Activated CD8-positive, alpha-beta memory T cell treated with anti-CD3 and anti-CD28 coated beads, Interleukin-2, amount 50 U/mL, for 48 hours (primary cell): Measurements from ENCODE around the gene DUSP14.
"Not testable (repeated sequence)": the region's sequence is repeated elsewhere in the genome, so short reads cannot be mapped to it uniquely, and the experiment has no call there.

Experiments used
- DNase-seq: peaks from one replicate; pipeline ENCODE4 v3.0.0-alpha.2; 2020

Gene DUSP14

DNA sequence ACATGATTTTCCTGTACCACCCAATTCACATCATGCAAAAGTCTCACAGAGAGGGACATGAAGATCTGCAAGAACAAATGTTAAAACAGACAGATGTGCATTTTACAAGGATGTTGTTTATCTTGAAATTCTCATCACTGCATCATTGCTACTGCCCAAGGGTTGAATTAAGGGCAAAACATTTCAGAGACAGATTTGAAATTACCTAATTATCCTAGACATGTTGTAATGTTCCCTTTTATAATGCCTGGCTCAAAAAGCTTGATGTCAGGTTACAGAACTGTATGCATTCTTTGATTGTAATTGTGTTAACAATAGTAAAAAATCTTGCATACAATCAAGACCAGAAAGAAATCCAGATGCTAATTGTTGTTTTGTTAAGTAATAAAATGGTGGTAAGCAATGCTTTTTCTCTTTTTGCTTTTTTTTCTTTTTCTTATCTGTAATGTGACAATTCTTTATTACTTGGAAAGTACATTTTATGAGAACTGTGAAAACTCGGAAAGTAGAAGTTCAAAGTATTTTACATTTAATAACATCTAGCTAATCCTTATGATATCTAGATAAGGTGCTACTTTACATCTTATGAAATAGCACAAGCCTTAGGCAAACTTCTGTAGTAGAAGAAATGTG lies 3.6 kb upstream of the DUSP14 start:
- no peak for DNase-seq

DNA sequence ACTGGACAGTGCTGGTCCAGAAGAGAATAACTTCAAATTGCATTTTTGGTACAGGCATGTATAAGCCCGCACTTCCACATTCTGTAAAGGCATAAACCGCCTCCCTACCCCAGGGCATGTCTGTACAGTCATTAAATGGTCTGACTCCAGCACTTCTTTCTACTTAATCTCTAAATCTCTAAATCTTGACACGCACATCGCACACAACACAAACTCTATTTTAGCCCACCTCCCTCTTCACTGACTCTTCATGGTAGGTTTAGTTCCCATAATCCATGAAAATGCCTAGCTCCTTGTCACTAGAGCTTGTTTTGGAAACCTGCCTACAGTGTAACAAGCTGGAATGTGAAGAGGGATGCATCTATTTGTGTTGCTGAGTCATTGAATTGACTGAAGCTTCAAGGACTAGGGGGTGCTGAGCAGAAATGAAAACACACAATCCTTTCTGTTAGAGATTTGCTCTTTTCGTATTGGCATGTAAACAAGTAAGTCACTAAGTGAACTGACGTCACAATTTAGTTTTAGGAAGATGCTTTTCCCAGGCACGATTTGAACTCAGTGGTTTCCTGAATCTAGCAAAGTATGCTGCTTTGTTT lies 1.6 kb upstream of the DUSP14 start:
- DNase-seq, result no peak

DNA sequence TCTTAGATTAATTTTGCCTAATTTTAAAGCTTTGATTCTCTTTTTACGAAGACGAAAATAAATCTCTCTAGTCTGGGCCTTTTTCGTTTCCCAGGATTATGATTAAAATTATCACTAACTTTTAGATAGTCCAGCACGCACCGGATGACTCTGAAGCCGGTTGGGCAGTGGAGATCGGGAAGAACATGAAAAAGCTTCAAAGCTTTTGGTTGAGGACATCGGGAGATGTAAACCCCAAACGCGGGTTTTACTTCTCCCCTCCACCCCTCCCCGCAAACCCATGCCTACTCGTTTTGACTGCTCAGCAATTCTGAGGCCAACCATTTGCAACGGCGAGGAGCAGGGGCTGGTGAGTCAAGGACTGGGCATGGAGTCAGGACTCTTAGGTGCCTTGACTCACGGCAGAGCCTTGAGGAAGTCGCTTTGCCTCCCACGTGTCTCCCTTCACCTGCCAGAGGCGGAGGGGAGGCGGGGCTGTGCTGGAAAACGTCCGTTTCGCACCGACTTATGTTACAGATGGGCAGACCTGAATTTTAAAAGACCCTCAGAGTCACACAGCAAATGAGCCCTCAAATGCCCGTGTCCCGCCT lies 989 bp upstream of the DUSP14 start:
- peak; percentile 82 for DNase-seq

DNA sequence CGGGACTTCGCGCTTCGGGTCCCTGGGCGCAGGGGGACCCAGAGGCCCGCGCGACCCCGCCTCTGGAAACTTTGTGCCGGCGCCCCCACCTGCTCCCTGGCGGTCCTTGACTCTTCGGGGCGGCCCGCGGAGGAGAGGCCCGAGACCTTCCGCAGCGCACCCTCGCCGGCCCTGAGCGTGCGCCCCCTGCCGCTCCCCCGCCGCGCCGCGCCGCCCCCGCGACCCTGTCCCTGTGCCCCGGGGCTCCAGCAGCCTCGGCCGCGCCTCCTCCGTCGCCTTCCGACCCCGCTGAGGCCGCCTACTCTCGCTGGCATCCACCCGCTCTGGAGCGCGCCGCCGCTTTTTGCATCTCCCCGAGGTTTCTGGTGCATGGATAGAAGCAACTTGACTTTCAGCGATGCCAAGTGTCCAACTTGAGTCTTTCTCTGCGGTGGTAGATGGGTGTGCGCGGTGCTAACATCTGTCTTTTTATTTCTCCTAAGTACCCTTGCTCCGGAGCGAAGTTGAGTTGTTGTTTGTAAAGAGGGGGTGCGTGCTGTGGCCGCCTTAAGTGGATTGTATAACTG lies 414 bp downstream of the DUSP14 start:
- DNase-seq, result peak; percentile 91

DNA sequence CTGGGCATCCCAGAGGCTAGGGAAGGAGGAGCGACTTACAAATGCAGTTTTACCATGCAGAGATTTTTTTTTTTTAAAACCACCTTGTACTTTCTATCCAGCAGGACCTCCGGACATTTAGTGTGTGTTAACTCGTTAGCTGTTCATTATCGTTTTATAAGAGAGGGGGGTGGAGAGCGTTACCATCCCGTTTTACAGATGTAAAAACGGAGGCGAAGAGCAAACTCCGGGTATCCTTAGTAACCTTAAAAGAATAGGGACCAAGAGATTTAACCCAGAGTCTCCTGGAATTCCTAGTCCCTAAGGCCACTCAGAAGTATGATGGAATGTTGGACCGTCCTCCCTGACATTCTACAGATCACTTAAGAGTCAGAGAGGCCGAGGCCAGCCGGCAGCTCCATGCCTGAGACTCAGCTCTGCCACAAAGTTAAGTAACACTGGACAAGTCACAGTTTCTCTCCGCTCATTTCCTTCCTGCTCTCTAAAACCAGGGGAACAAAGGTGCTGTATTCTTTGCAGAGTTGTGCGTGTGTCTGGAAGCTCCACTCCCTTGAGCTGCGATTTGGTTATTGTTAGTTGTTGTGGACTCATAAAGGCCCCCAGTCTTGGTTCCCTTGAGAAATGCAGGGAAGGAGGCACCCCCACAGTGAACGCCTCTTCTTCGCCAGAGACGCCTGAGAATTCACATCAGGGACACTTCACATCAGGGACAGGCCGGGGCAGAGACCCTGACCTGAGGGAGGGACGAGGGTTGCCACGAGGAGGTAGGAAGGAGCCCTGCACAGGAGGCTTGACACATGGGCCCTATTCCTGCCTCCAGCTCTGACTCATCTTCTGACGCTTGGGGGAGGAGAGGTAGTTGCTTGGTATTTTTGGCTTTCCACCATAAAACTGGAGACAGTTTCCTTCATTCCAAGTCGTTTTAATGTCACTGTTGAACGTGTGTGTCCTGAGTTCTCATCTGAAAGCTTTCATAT lies 1.2 kb downstream of the DUSP14 start:
- peak; percentile 60 for DNase-seq

DNA sequence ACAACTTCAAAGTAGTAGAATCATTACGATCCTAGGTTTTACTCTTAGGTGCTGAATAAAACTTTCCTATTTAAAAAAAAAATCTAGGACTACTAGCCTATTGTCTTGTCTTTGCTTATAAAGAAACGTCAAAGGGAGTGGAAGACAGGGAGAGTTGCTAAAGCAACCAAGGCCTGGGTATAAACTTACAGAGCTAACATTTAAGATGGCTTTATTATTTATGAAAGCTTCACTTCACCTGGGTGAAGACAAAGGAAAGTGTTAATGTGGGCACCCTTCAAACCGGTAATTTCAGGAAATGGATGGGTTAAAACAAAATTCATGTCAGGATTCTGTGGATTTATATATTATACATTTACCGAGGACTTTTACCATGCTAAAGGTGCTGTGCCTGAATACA lies 2.5 kb downstream of the DUSP14 start:
- no peak for DNase-seq

DNA sequence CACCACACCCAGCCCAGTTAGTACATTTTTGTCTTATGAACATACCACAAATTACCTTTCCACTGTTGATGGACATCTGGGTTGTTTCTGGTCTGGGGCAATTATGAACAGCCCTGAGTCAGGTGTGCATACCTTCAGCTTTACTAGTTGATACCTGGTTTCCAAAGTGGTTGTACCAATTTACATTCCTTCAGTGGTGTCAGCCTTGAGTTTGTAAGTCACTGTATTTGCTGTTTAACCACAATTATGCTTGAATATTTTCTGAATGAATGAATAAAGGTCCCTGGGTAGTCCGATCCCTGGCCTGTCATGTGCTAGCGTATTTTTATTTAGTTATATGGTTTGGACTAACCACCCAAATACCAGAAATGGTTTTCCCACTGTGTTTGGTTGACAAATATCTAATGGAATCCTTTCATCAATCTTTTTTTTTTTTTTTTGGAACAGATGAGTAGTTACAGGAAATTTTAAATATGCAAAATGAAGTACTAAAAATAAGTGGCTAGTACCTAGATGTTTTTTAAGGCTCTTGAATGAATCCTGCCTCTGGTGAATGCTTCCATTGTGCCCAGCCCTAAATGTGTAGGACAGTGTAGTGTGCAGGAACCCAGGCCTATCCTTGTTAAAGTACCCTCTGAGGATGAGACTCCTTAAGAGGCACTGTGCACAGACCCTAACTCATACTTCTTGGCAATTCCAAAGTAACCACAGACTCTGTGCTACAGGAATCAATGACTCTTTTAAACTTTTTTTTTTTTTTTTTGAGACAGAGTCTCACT lies 3.7 kb downstream of the DUSP14 start:
- DNase-seq, result no peak

DNA sequence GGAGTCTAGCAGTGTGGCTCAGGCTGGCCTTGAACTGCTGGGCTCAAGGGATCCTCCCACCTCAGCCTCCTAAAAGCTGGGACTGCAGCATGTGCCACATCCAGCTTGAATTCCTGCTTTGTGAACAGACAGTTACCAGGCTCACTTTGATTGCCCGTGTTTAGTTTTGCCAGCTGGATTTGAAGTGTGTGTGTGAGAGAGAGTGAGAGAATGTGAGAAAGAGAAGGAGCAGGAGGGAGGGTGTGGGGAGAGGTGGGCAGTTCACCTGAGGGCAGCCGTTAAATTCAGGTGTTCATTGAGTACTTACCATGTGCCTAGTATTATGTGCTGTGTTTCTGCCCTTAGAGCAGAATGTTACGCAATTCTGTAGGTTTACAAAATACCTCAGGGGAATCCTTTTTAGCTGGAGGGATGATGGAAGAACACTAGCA lies 4.7 kb downstream of the DUSP14 start:
- no peak for DNase-seq

DNA sequence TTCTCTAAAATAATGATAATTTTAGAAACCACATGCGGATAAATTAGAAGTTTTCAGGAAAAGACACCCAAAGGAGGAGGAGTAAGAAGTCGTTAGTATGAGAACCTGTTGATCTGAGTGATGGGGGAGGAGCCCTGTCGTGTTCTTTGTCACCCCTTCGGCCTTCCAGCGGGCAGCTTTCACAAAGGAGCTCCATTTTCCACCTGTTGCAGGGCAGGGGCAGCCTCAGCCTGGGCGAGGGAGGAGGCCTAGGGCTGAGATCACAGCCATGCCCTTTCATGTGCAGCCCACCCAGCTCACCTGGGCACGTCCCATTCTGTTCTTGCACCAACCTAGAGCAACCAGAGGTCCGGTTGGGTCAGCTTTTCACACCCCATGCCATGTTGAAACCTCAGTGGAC lies 5.3 kb downstream of the DUSP14 start:
- DNase-seq, result no peak

DNA sequence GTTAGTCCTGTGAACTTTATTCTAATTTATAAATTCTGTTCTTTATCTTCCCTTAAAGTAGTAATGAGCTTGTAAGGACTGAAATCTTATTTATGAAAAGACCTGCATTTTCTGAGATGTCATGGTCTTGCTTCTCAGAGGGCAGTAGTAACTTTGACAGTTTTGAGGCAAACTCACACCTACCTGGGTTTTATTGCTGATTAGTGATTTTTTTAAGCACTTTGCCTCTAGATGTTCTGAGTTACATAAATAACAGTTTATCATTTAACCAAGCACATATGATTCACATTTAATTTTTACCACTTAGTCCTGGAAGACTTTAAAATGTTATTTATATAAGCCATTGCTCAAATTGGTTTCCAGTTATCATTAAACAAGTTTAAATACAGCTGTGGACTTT lies 10.7 kb downstream of the DUSP14 start:
- DNase-seq, result no peak

DNA sequence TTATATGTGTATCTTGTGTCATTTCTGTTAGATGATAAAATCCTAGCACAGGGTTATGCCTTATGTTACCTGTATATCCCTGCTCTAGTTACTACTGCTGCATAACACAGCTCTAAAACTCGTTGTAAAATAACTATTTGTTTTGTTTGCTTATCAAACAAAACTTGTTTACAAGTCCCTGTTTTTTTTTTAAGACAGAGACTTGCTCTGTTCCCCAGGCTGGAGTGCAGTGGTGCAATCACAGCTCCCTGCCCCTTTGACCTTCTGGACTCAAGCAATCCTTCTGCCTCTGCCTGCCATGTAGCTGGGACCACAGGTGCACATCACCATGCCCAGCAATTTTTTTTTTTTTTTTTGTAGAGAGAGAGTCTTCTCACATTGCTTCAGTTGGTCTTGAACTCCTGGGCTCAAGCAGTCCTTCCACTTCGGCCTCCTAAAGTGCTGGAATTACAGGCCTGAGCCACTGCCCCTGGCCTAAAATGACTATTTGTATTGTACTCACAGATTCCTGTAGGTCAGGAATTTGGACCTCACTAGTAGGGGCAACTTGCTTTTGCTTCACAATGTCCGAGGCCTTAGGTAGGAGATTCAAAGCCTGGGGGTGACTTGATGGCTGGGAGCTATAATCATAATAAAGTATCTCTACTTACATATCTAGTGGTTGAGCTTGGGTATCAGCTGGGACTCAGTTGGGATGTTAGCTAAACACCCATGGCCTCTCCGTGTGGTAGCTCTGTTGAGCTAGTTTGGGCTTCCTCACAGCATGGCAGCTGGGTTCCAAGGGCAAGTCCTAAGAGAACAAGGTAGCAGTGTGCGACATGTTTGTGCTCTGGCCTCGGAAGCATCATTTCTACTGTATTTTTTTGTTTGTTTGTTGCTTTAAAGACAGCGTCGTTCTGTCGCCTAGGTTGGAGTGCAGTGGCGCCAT lies 12.6 kb downstream of the DUSP14 start:
- DNase-seq, result no peak

DNA sequence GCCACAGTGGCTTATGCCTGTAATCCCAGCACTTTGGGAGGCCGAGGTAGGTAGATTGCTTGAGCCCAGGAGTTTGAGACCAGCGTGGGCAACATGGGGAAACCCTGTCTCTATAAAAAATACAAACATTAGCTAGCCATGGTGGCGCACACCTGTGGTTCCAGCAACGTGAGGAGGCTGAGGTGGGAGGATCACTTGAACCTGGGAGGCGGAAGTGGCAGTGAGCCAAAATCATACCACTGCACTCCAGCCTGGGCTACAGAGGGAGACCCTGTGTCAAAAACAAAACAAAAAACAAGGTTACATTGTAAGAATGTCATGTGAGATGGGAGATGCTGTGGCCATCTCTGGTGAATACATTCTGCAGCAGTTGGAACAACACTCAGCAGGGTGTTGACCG lies 13.5 kb downstream of the DUSP14 start:
- DNase-seq, result no peak

DNA sequence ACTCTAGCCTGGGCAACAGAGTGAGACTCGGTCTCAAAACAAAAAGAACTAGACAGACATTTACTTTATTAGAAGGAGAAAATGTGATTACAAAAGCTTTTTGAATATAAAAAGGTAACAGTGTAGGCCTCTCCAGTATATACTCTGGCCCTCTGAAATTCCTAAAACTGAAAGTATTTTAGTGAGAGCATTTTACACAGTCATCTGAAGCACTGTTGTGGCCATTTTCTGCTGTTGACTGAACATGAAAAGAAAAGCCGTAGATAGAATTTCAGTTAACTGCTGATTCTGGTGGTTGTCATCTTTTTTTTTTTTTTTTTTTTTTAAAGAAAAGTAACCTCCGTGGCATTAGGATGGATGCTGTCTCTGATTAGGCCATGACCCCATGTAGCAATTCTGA lies 15.6 kb downstream of the DUSP14 start:
- DNase-seq, result no peak

DNA sequence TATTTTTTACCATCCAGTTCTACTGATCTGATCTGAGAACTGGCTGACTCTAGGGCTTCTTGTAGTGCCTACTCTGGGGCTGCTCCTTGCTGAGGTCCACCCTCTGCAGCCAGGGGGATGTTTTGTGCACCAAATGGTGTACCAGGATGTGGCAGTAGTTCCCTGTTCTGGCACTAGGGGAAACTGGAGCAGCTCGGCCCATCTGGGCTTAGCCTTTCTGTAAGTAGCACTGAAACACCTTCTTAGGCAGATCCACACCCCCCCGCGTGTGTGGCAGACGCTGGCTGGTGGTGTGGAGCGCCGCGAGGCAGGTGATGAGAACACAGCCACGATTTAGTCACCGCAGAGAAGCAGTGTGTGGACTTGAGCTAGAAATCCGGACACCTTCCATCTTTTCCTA lies 17.0 kb downstream of the DUSP14 start:
- no peak for DNase-seq

DNA sequence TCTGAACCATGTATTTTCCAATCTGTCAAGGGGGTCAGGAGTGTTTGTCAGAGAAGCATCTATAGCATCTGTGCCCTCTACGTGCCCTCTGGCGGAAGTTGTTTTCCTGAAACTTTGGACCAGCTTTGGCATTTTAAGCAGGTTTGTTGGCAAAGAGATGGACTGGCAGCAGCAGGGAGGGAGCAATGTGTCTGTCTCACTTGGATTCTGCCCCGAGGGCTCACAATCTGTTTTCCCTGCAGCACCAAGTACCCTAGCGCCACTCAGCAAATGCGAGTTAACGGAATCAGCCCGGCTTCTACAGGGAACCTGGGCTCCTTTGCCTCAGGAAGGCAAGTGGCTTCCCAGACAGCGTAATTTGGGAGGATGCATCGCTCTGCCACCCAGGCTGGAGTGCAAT lies 17.4 kb downstream of the DUSP14 start:
- DNase-seq, result no peak

DNA sequence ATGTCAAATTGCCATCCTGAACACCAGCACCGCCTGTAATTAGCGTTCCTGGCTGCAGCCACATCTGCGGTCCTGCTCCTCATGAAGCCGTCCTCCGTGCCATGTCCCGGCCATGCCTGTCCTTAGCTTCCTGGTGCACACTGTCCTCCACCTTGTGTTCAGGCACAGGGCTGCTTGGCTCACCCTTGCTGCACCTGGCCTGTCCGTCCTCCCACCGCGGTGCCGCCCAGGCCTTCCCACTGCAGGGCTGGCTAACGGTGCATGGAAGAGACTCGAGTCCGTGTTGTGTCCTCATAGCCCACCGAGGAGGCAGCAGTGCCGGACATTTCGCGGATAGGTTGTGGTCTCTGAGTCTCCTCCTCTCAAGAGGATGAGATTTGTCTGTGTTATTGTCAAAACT lies 20.4 kb downstream of the DUSP14 start:
- DNase-seq, result no peak

DNA sequence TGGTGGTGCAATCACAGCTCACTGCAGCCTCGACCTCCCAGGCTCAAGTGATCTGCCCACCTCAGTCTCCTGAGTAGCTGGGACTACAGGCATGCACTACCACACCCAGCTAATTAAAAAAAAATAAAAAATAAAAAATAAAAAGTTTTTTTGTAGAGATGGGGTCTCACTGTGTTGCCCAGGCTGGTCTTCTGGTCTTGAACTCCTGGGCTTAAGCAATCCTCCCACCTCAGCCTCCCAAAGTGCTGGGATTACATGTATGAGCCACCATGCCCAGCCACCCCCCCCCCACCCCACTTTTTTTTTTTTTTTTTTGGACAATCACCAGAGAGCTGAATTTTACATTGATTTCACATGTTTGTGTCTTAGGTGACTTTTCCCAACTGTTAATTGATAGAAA lies 22.0 kb downstream of the DUSP14 start:
- not testable (repeated sequence) for DNase-seq

DNA sequence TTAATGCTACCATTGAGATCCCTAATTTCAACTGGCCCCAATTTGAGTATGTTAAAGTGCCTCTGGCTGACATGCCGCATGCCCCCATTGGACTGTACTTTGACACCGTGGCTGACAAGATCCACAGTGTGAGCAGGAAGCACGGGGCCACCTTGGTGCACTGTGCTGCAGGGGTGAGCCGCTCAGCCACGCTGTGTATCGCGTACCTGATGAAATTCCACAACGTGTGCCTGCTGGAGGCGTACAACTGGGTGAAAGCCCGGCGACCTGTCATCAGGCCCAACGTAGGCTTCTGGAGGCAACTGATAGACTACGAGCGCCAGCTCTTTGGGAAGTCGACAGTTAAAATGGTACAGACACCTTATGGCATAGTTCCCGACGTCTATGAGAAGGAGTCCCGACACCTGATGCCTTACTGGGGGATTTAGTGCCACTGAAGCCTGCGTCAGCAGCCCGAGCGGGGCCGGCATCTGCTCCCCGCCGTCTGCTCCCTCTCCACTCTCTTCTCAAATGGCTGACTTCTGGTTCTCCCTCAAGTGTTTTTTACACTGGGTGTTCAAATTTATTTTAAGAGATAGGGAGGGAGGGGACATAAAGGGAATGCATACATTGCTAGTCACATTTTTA lies 22.9 kb downstream of the DUSP14 start:
- no peak for DNase-seq

DNA sequence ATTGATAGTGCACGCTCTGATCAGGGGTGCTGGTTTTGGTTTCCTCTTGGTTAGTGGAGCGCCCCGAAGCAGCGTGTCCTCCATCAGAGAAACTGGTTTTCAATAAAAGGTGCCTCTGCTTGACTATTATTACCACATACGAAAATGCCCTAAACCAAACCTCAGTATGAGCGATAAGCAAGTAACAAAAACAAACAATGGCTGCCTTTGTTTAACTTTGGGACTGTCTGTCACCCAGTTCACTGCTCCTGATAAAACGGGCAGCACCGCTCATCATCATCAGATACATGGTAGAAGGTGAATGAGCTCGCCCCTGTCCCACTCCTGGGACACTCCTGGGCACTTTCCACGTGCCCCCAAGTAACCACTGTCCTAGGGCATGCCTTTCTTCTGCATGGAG lies 24.0 kb downstream of the DUSP14 start:
- DNase-seq, result no peak

DNA sequence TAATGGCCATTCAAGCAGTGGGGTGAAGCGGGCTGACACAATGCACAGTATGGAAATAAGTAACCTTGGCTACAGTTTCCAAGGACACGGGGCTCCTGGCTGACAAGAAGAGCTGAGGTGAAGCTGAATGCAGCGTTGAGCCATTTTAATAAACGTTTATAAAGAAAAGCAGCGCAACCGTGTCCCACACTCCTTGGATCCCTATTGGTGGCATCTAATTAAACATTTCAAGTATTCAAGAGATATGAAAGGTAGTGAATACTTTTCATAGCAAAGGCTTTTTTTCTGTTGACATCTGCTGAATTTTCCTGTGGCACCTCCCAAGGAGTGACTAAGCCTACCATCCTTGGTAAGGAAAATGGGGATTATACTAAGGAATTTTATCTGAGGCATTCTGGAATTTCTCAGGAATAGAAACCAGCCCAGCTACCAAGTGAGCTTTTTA lies 26.5 kb downstream of the DUSP14 start:
- DNase-seq, result no peak

DNA sequence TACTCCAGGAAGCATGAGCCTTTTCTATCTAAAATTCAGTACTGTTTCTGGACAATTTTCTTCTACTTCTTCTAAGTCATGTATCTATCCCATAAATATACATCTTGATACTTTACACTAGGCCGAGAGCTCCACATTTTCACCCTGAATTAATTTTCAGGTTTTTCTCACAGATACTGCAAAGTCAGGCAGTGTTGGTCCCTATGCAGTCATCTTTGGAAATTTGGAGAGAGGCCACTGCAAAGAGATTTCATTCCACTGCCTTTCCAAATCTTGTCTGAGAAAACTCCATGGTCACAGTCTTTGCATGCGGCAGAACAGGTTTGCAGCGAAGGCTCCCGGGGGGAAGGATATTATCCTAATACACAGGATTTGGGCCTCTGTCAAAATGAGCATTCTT lies 28.2 kb downstream of the DUSP14 start:
- no peak for DNase-seq
